CD4-positive, alpha-beta memory T cell (primary cell): ENCODE measurements around the gene APOL2. TPM values are rescaled to one million over a fixed set of nuclear protein-coding genes. Genes with fewer than 3 reads are reported as not detected.
"Not testable (repeated sequence)": the region's sequence is repeated elsewhere in the genome, so short reads cannot be mapped to it uniquely, and the experiment has no call there.

Source experiments
- CTCF ChIA-PET: fragments of 350-600 bp; sonication (Branson Sonifier 250); formaldehyde crosslinking; loops from one replicate; lab custom pipeline; 2021; ENCODE audit warnings: inconsistent platforms; ENCODE audit not compliant: partially characterized antibody; lab: Charles Lee
- POLR2A ChIA-PET: fragments of 350-600 bp; sonication (Branson Sonifier 250); formaldehyde crosslinking; loops from one replicate; lab custom pipeline; 2021; ENCODE audit not compliant: partially characterized antibody; lab: Charles Lee
- DNase-seq, 5 donors: peaks; one replicate each; pipeline versions ENCODE4 v3.0.0 to v3.0.0-alpha.2; 2020 to 2022; ENCODE audit warnings: mixed read lengths in 1 of 5
- H3K27ac ChIP-seq: one replicate; pipeline ENCODE4 v1.7.0; 2013; ENCODE audit warnings: low read depth, low read length
- H3K27me3 ChIP-seq: 2 replicates; pipeline ENCODE4 v1.7.0; 2013; ENCODE audit warnings: mild to moderate bottlenecking, low read length, moderate library complexity; ENCODE audit not compliant: insufficient read depth
- H3K36me3 ChIP-seq: 2 replicates; pipeline ENCODE4 v1.7.0; 2013; ENCODE audit warnings: mild to moderate bottlenecking, low read length, moderate library complexity; ENCODE audit not compliant: insufficient read depth
- H3K4me1 ChIP-seq: 2 replicates; pipeline ENCODE4 v1.7.0; 2013; ENCODE audit warnings: mild to moderate bottlenecking, low read length, moderate library complexity; ENCODE audit not compliant: insufficient read depth
- H3K4me3 ChIP-seq, 2 donors: one replicate each; pipeline ENCODE4 v1.7.0; 2013; ENCODE audit warnings: low read length in 2 of 2, mild to moderate bottlenecking in 1 of 2
- H3K9me3 ChIP-seq, 2 donors: one replicate each; pipeline ENCODE4 v1.7.0; 2013; ENCODE audit warnings: low read length in 2 of 2, control low read depth in 1 of 2; ENCODE audit not compliant: control insufficient read depth in 1 of 2
- H3K27ac Mint-ChIP-seq, 7 donors: one replicate each; pipeline ENCODE4 v1.8.0; 2020 to 2021; ENCODE audit warnings: mixed read lengths in 7 of 7, mild to moderate bottlenecking in 6 of 7, inconsistent platforms in 3 of 7, moderate library complexity in 3 of 7
- H3K27me3 Mint-ChIP-seq, 2 donors: one replicate each; pipeline ENCODE4 v1.8.0; 2020 to 2021; ENCODE audit warnings: mixed read lengths in 2 of 2
- H3K36me3 Mint-ChIP-seq, 2 donors: one replicate each; pipeline ENCODE4 v1.8.0; 2020 to 2021; ENCODE audit warnings: mixed read lengths in 2 of 2, inconsistent platforms in 1 of 2, mild to moderate bottlenecking in 1 of 2
- H3K4me1 Mint-ChIP-seq, 4 donors: one replicate each; pipeline ENCODE4 v1.8.0; 2020 to 2021; ENCODE audit warnings: mixed read lengths in 4 of 4, mild to moderate bottlenecking in 1 of 4
- H3K4me3 Mint-ChIP-seq, 8 donors: one replicate each; pipeline ENCODE4 v1.8.0; 2020 to 2021; ENCODE audit warnings: mixed read lengths in 8 of 8, mild to moderate bottlenecking in 7 of 8, moderate library complexity in 6 of 8, inconsistent platforms in 3 of 8
- H3K9me3 Mint-ChIP-seq, 8 donors: one replicate each; pipeline ENCODE4 v1.8.0; 2020 to 2021; ENCODE audit warnings: mixed read lengths in 8 of 8, mild to moderate bottlenecking in 5 of 8, inconsistent platforms in 3 of 8, moderate library complexity in 1 of 8
- intact Hi-C: fragments of 100-400 bp; cut with micrococcal nuclease; formaldehyde crosslinking; loops from one replicate; pipeline ENCODE4 v1.15.1; 2023
- polyA plus RNA-seq, 2 donors: library from polyadenylated mRNA; unstranded; fragments of 300-500 nt; fragmentation: Illumina TruSeq; gene quantifications; one replicate each; pipeline ENCODE4 v1.2.3, GENCODE V29; 2021
- total RNA-seq, 2 experiments: library from RNA; stranded (reverse); gene quantifications; one replicate each; pipeline ENCODE4 v1.2.3, GENCODE V29; 2021

The APOL2 gene
- total and polyA plus RNA-seq, 4 experiments from 2014 or later, result 24.4 to 103 (median 61.7) TPM

- Mint-ChIP-seq H3K27me3 (no peaks in the 10 kb centered on the region), H3K4me1 (peaks cover 33 to 65% (median 49%) of the 10 kb centered on the region in 4 donors), H3K4me3 (peak overlapping the region; percentile 50 to 81 (median 74)), H3K9me3 (peaks cover 0 to 3% (median 0%) of the 10 kb centered on the region in 8 donors), H3K36me3 (peaks cover 47 to 73% of the 10 kb centered on the region in 2 donors), H3K27ac (peak overlapping the region; percentile 83 to 96 (median 89))
- Histone ChIP-seq H3K36me3 (peaks cover 15% of the 10 kb centered on the region), H3K27ac (peak overlapping the region; percentile 33), H3K4me3 (no peak overlapping the region), H3K4me1 (peaks cover 49% of the 10 kb centered on the region), H3K27me3 (no peaks in the 10 kb centered on the region), H3K9me3 (no peaks in the 10 kb centered on the region)
- POLR2A ChIA-PET, result interaction anchor here (0.9 to 2.1 kb wide), 4 partner anchors 19 to 74 kb away, joined by 3 to 11 read pairs (median 4); partner anchors contain the start of gene APOL2
- intact Hi-C loops, result no loop called here
- CTCF ChIA-PET, result interaction anchor here (0.8 to 4.3 kb wide), 5 partner anchors 18 to 228 kb away, joined by 3 to 17 read pairs (median 6); partner anchors contain the start of gene APOL2
- DNase-seq, result peak in 1 of 5 donors; percentile 53
Observed at GRCh38 chr22:36257948-36258670, 18.8 kb upstream of the APOL2 start.

GRCh38 chr22:36257308-36257707, 18.0 kb upstream of the APOL2 start:
- CTCF ChIA-PET, result interaction anchor here (2.0 kb wide), 1 partner anchor 17 kb away, joined by 4 read pairs; no protein-coding TSS in a partner anchor
- POLR2A ChIA-PET, result interaction anchor here (1.4 kb wide), 1 partner anchor 20 kb away, joined by 3 read pairs; no protein-coding TSS in a partner anchor
- Mint-ChIP-seq H3K4me1 (peaks cover 39 to 73% (median 55%) of the 10 kb centered on the region in 4 donors), H3K9me3 (peaks cover 0 to 4% (median 0%) of the 10 kb centered on the region in 8 donors), H3K4me3 (peak overlapping the region in 1 of 8 donors; percentile 25), H3K27ac (peak overlapping the region in 5 of 7 donors; percentile 53 to 86 (median 72)), H3K27me3 (no peaks in the 10 kb centered on the region), H3K36me3 (peaks cover 45 to 67% of the 10 kb centered on the region in 2 donors)
- Histone ChIP-seq H3K27ac (peak overlapping the region; percentile 33), H3K27me3 (no peaks in the 10 kb centered on the region), H3K36me3 (peaks cover 11% of the 10 kb centered on the region), H3K9me3 (no peaks in the 10 kb centered on the region), H3K4me1 (peaks cover 53% of the 10 kb centered on the region), H3K4me3 (no peak overlapping the region)
- DNase-seq, result no peak
- intact Hi-C loops, result no loop called here

GRCh38 chr22:36256478-36256877, 17.2 kb upstream of the APOL2 start:
- Mint-ChIP-seq H3K27ac (peak overlapping the region; percentile 44 to 86 (median 77)), H3K9me3 (peaks cover 0 to 3% (median 0%) of the 10 kb centered on the region in 8 donors), H3K4me1 (peaks cover 42 to 81% (median 58%) of the 10 kb centered on the region in 4 donors), H3K36me3 (peaks cover 40 to 59% of the 10 kb centered on the region in 2 donors), H3K4me3 (peak overlapping the region in 2 of 8 donors; percentile 9 to 57), H3K27me3 (no peaks in the 10 kb centered on the region)
- POLR2A ChIA-PET, result no interaction called here
- Histone ChIP-seq H3K27ac (no peak overlapping the region), H3K4me3 (no peak overlapping the region), H3K4me1 (peaks cover 55% of the 10 kb centered on the region), H3K27me3 (no peaks in the 10 kb centered on the region), H3K36me3 (peaks cover 11% of the 10 kb centered on the region), H3K9me3 (no peaks in the 10 kb centered on the region)
- DNase-seq, result no peak
- intact Hi-C loops, result no loop called here
- CTCF ChIA-PET, result interaction anchor here (2.0 kb wide), 1 partner anchor 16 kb away, joined by 4 read pairs; no protein-coding TSS in a partner anchor

- Mint-ChIP-seq H3K4me3 (peak overlapping the region in 5 of 8 donors; percentile 2 to 61 (median 55)), H3K4me1 (peaks cover 42 to 80% (median 58%) of the 10 kb centered on the region in 4 donors), H3K36me3 (peaks cover 32 to 50% of the 10 kb centered on the region in 2 donors), H3K27ac (peak overlapping the region in 4 of 7 donors; percentile 77 to 92 (median 86))
- H3K9me3 Mint-ChIP-seq, H3K4me3 ChIP-seq, POLR2A ChIA-PET, intact Hi-C loops, DNase-seq, H3K27me3 Mint-ChIP-seq, H3K27me3 ChIP-seq, H3K27ac ChIP-seq, H3K9me3 ChIP-seq, H3K36me3 ChIP-seq: not testable (repeated sequence)
- H3K4me1 ChIP-seq, result peaks cover 55% of the 10 kb centered on the region
- CTCF ChIA-PET, result interaction anchor here (3.7 kb wide), 1 partner anchor 22 kb away, joined by 17 read pairs; no protein-coding TSS in a partner anchor
Observed at GRCh38 chr22:36255572-36255971, 16.2 kb upstream of the APOL2 start.

GRCh38 chr22:36253523-36254490, 14.5 kb upstream of the APOL2 start:
- Mint-ChIP-seq H3K27ac (peak overlapping the region; percentile 85 to 97 (median 95)), H3K4me1 (peaks cover 39 to 74% (median 51%) of the 10 kb centered on the region in 4 donors), H3K4me3 (peak overlapping the region; percentile 95 to 99 (median 97)), H3K36me3 (peaks cover 24 to 38% of the 10 kb centered on the region in 2 donors), H3K27me3 (no peaks in the 10 kb centered on the region), H3K9me3 (peaks cover 0 to 3% (median 0%) of the 10 kb centered on the region in 8 donors)
- no peaks in the 10 kb centered on the region for H3K27me3 ChIP-seq
- CTCF ChIA-PET, result interaction anchor here (0.7 to 3.7 kb wide), 8 partner anchors 11 to 233 kb away, joined by 3 to 47 read pairs (median 4); partner anchors contain the start of gene APOL2
- H3K9me3 ChIP-seq, result no peaks in the 10 kb centered on the region
- intact Hi-C loops, result loop anchor here (1.0 kb wide), 1 partner anchor 15 kb away; the partner anchor contains the start of gene APOL2
- DNase-seq, result no peak
- H3K36me3 ChIP-seq, result peaks cover 7% of the 10 kb centered on the region
- peaks cover 46% of the 10 kb centered on the region for H3K4me1 ChIP-seq
- POLR2A ChIA-PET, result interaction anchor here (1.0 to 3.2 kb wide), 5 partner anchors 12 to 95 kb away, joined by 3 to 44 read pairs (median 5); partner anchors contain the start of gene APOL2
- H3K4me3 ChIP-seq, result peak overlapping the region; percentile 36 to 56
- peak overlapping the region; percentile 73 for H3K27ac ChIP-seq

GRCh38 chr22:36252754-36253522, 13.6 kb upstream of the APOL2 start, which contains the start of gene APOL1:
APOL1 (plus strand) TSS chr22:36253133; CDS start chr22:36254956, 1,823 bp downstream.
- Histone ChIP-seq H3K27ac (peak within 1 kb of the TSS; percentile 73), H3K9me3 (no peaks in the 10 kb centered on the region), H3K4me3 (peak within 1 kb of the TSS; percentile 36 to 56), H3K36me3 (peaks cover 6% of the 10 kb centered on the region), H3K4me1 (peaks cover 38% of the 10 kb centered on the region), H3K27me3 (no peaks in the 10 kb centered on the region)
- peak; percentile 59 to 70 (median 64) for DNase-seq
- CTCF ChIA-PET, result interaction anchor here (0.7 to 3.7 kb wide), 7 partner anchors 10 to 234 kb away, joined by 3 to 47 read pairs (median 4); partner anchors contain the start of gene APOL2
- intact Hi-C loops, result loop anchor here (1.0 kb wide), 1 partner anchor 14 kb away; the partner anchor contains the start of gene APOL2
- Mint-ChIP-seq H3K4me3 (peak within 1 kb of the TSS; percentile 95 to 99 (median 97)), H3K27ac (peak within 1 kb of the TSS; percentile 85 to 97 (median 95)), H3K36me3 (peaks cover 15 to 30% of the 10 kb centered on the region in 2 donors), H3K9me3 (peaks cover 0 to 4% (median 0%) of the 10 kb centered on the region in 8 donors), H3K27me3 (no peaks in the 10 kb centered on the region), H3K4me1 (peaks cover 30 to 65% (median 42%) of the 10 kb centered on the region in 4 donors)
- POLR2A ChIA-PET, result interaction anchor here (1.0 to 3.2 kb wide), 5 partner anchors 11 to 94 kb away, joined by 3 to 44 read pairs (median 5); partner anchors contain the start of gene APOL2
